Keratinocyte (primary cell): ENCODE results near the gene SIX5. TPM values are rescaled to one million over a fixed set of nuclear protein-coding genes. Genes with fewer than 3 reads are reported as not detected.

Source experiments
- DNase-seq: peaks from one replicate; pipeline ENCODE4 v3.0.0-alpha.2; 2011; ENCODE audit warnings: low read depth, missing footprints, low spot score
- FAIRE-seq: peaks from 2 replicates; lab custom pipeline; 2011; peaks lifted over from hg19 to GRCh38; lab: Jason Lieb, UNC
- H2AFZ ChIP-seq: 2 replicates; pipeline ENCODE4 v1.6.0; 2012; ENCODE audit warnings: low read length, control low read depth, inconsistent platforms; ENCODE audit not compliant: control insufficient read depth
- H3K27ac ChIP-seq: 2 replicates; pipeline ENCODE4 v1.5.1; 2011; ENCODE audit warnings: low read length; ENCODE audit not compliant: control insufficient read depth, insufficient read depth
- H3K27me3 ChIP-seq: 3 replicates; pipeline ENCODE4 v1.6.0; 2011; ENCODE audit warnings: low read length; ENCODE audit not compliant: control insufficient read depth, insufficient read depth; ENCODE audit errors: extremely low read depth
- H3K36me3 ChIP-seq, 2 experiments: 2 replicates in 1 of 2; 3 replicates in 1 of 2; pipeline ENCODE4 v1.5.1; 2011; ENCODE audit warnings: low read length in 2 of 2, mild to moderate bottlenecking in 1 of 2; ENCODE audit not compliant: control insufficient read depth in 2 of 2, insufficient read depth in 2 of 2; ENCODE audit errors: extremely low read depth in 1 of 2
- H3K4me1 ChIP-seq: 3 replicates; pipeline ENCODE4 v1.5.1; 2011; ENCODE audit warnings: low read length; ENCODE audit not compliant: control insufficient read depth, insufficient read depth; ENCODE audit errors: extremely low read depth
- H3K4me2 ChIP-seq: 3 replicates; pipeline ENCODE4 v1.6.0; 2011; ENCODE audit warnings: low read depth, low read length; ENCODE audit not compliant: control insufficient read depth, insufficient read depth; ENCODE audit errors: extremely low read depth
- H3K4me3 ChIP-seq, 3 experiments: fragments of 200-600 bp in 1 of 3; sonication (generic) in 1 of 3; 2 replicates in 2 of 3; 3 replicates in 1 of 3; pipeline ENCODE4 v1.5.1; 2011 to 2016; ENCODE audit warnings: low read length in 3 of 3, mild to moderate bottlenecking in 3 of 3, control low read depth in 2 of 3, inconsistent platforms in 1 of 3, low read depth in 1 of 3, mixed read lengths in 1 of 3, mixed run types in 1 of 3, moderate library complexity in 1 of 3; ENCODE audit not compliant: control insufficient read depth in 2 of 3, insufficient read depth in 2 of 3; ENCODE audit errors: extremely low read depth in 1 of 3
- H3K79me2 ChIP-seq: 2 replicates; pipeline ENCODE4 v1.6.0; 2012; ENCODE audit warnings: low read length; ENCODE audit not compliant: control insufficient read depth, insufficient read depth
- H3K9ac ChIP-seq: 3 replicates; pipeline ENCODE4 v1.6.0; 2011; ENCODE audit warnings: low read length; ENCODE audit not compliant: control insufficient read depth, insufficient read depth; ENCODE audit errors: extremely low read depth
- H3K9me1 ChIP-seq: 3 replicates; pipeline ENCODE4 v1.6.0; 2011; ENCODE audit warnings: low read length; ENCODE audit not compliant: control insufficient read depth, insufficient read depth; ENCODE audit errors: extremely low read depth
- H3K9me3 ChIP-seq: 2 replicates; pipeline ENCODE4 v1.5.1; 2012; ENCODE audit warnings: low read depth, low read length; ENCODE audit not compliant: control insufficient read depth
- H4K20me1 ChIP-seq: 3 replicates; pipeline ENCODE4 v1.6.0; 2011; ENCODE audit warnings: low read length; ENCODE audit not compliant: control insufficient read depth, insufficient read depth; ENCODE audit errors: extremely low read depth
- CTCF ChIP-seq, 3 experiments: IDR thresholded peaks in 1 of 3; conservative IDR thresholded peaks in 1 of 3; optimal IDR thresholded peaks in 1 of 3; 2 replicates in 2 of 3; 3 replicates in 1 of 3; pipeline versions ENCODE3 to v1.5.1; 2011; ENCODE audit warnings: low read length in 3 of 3, mild to moderate bottlenecking in 3 of 3, moderate library complexity in 2 of 3, control low read depth in 1 of 3, inconsistent platforms in 1 of 3; ENCODE audit not compliant: insufficient read depth in 2 of 3; ENCODE audit errors: extremely low read depth in 1 of 3
- EZH2 ChIP-seq: IDR thresholded peaks from one replicate; pipeline ENCODE4 v1.6.1; 2012; ENCODE audit warnings: inconsistent platforms, mild to moderate bottlenecking, low read length, moderate library complexity
- dilution Hi-C: fragments of 300-500 bp; cut with MboI; formaldehyde crosslinking; loops from one replicate; pipeline ENCODE4 v1.7.0; 2020; ENCODE audit warnings: low sequenced_read_pairs; ENCODE audit not compliant: extremely low pct_ligation_motif_present
- polyA plus RNA-seq, 5 experiments: library from polyadenylated mRNA; depleted of rRNA in 3 of 5; stranded (reverse) in 3 of 5; stranded (forward) in 1 of 5; unstranded in 1 of 5; fragments of >200 nt; gene quantifications; 1 replicate in 1 of 5; 2 replicates in 3 of 5; 3 replicates in 1 of 5; pipeline versions ENCODE4 v1.2.1 to v1.2.3, GENCODE V29; 2011 to 2012; ENCODE audit warnings: missing spikeins in 2 of 5, low read depth in 1 of 5, low replicate concordance in 1 of 5

Gene SIX5
- polyA plus RNA-seq, 1 donor (not counting 4 experiments of a cell fraction or from before 2014, with no cell fraction given) = 1.3 TPM

GRCh38 chr19:45786533-45786894 is 17.5 kb upstream of the SIX5 start:
- H3K4me1 ChIP-seq = peaks cover 25% of the 10 kb centered on the region

GRCh38 chr19:45785781-45786532 is 16.9 kb upstream of the SIX5 start:
- DNase-seq = no peak
- peaks cover 5% of the 10 kb centered on the region for H3K79me2 ChIP-seq
- H3K4me3 ChIP-seq = no peak overlapping the region
- no peak overlapping the region for H3K9ac ChIP-seq
- TF ChIP-seq CTCF (optimal IDR thresholded peaks at IDR 0.05 in 1 of 3, IDR thresholded peaks at IDR 0.05 in 1 of 3, conservative IDR thresholded peaks at IDR 0.05 in 1 of 3; ENCODE audit: extremely low read depth in 1 of 3, insufficient read depth in 2 of 3, low read length in 3 of 3) (no peak), EZH2 (no peak)
- H2AFZ ChIP-seq = no peak overlapping the region
- no peaks in the 10 kb centered on the region for H3K9me1 ChIP-seq
- H3K36me3 ChIP-seq = peaks cover 9 to 40% of the 10 kb centered on the region in 2 experiments
- dilution Hi-C loops = no loop called here
- no peaks in the 10 kb centered on the region for H3K27me3 ChIP-seq
- no peak overlapping the region for H3K27ac ChIP-seq
- H4K20me1 ChIP-seq = peaks cover 11% of the 10 kb centered on the region
- peaks cover 24% of the 10 kb centered on the region for H3K4me1 ChIP-seq
- H3K4me2 ChIP-seq = no peak overlapping the region
- FAIRE-seq = no peak
- no peaks in the 10 kb centered on the region for H3K9me3 ChIP-seq

More at GRCh38 chr19:45786533-45786894, 17.5 kb upstream of the SIX5 start:
- TF ChIP-seq EZH2 (no peak), CTCF (optimal IDR thresholded peaks at IDR 0.05 in 1 of 3, IDR thresholded peaks at IDR 0.05 in 1 of 3, conservative IDR thresholded peaks at IDR 0.05 in 1 of 3; ENCODE audit: extremely low read depth in 1 of 3, insufficient read depth in 2 of 3, low read length in 3 of 3) (no peak)
- DNase-seq = no peak
- H3K9me3 ChIP-seq = no peaks in the 10 kb centered on the region
- dilution Hi-C loops = no loop called here
- FAIRE-seq = no peak
- H4K20me1 ChIP-seq = peaks cover 8% of the 10 kb centered on the region
- H3K79me2 ChIP-seq = peaks cover 10% of the 10 kb centered on the region
- H3K27me3 ChIP-seq = no peaks in the 10 kb centered on the region
- H3K9me1 ChIP-seq = no peaks in the 10 kb centered on the region
- no peak overlapping the region for H3K4me3 ChIP-seq
- H2AFZ ChIP-seq = no peak overlapping the region
- no peak overlapping the region for H3K4me2 ChIP-seq
- H3K27ac ChIP-seq = no peak overlapping the region
- H3K9ac ChIP-seq = no peak overlapping the region
- H3K36me3 ChIP-seq = peaks cover 9 to 42% of the 10 kb centered on the region in 2 experiments
